Measurements from ENCODE around the gene ADAM12.

GRCh38 chr10:126111516-126111915 is 276.8 kb downstream of the ADAM12 start:
- TF ChIP-seq CTCF (IDR thresholded peaks at IDR 0.05) = no peak
- TF ChIP-seq POLR2A (IDR thresholded peaks at IDR 0.05) = no peak
